ENCODE measurements around the gene SSH3. TPM values are rescaled to one million over a fixed set of nuclear protein-coding genes. Genes with fewer than 3 reads are reported as not detected.

Gene SSH3
- total and polyA plus RNA-seq, 2 of the 8 experiments (the other 6 are each of a cell fraction or from before 2014, with no cell fraction given): 16.9 to 19.8 TPM

DNA sequence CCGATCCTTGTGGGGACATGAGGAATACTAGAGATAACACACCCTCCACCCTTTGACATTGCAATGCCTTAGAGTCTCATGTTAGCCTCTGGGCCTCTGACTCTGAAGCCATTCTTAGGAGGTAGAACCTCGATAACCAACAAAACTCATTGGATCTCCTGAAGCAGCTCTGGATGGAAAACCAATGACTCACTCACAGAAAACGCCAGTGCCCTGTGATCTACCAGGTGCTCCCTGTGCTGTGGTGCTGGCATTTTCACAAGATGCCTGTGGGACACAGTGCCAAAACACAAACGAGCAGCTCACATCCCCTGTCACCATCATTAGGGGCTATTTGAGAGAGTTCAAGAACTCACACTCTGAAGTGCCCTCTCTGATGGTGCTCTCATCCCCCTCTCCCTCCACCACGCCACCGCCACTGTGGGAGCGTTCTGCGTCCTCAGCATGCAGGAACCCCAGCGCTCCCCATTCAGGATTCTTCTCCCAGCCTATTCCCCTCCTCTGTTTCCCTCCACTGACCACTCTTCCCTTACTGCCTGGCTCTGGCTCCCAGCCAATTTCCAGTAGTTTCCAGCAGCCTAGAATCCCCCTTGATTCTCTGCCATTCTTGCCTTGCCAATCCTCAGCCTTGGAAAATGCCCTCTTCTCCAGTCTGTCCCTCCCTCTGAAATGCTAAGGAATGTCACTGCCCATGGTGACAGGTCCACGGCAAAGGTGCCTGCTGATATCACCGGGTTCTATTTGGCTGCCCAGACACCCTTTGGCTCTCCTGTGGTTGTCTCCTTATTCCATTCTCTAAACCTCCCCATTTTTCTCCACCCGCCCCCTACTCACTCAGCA is 54.7 kb downstream of the SSH3 start:
- 85 to 100% methylated on average over 1 to 12 of the region's 12 CpGs for WGBS, 2 experiments (ENCODE audit: extremely low coverage in 1 of 2, insufficient coverage in 1 of 2, insufficient read length in 1 of 2, insufficient replicate concordance in 2 of 2, low coverage in 1 of 2, low lambda C conversion rate in 2 of 2, missing lambda C conversion rate in 1 of 2)
- no peak overlapping the region for H3K56ac ChIP-seq (replicated peaks; ENCODE audit: insufficient read length, low read depth, low read length)
- CTCF ChIA-PET (ENCODE audit: partially characterized antibody): interaction anchor here (0.7 to 20.0 kb wide), 4 partner anchors 12 to 328 kb away, joined by 3 to 1305 read pairs (median 28); partner anchors contain the start of genes CLCF1 and RAD9A
- H3K27me3 ChIP-seq (replicated peaks in 1 of 4; ENCODE audit: control insufficient read depth in 3 of 4, extremely low read depth in 1 of 4, insufficient read depth in 3 of 4, low read length in 3 of 4): no peaks in the 10 kb centered on the region; a peak in 2 of 7 replicates
- FAIRE-seq: no peak
- no peaks in the 10 kb centered on the region for H3K79me2 ChIP-seq (ENCODE audit: control insufficient read depth in 1 of 2, insufficient read depth in 2 of 2, low read length in 2 of 2)
- H4K5ac ChIP-seq (ENCODE audit: insufficient read length, low read depth, low read length): no peak overlapping the region
- H3K14ac ChIP-seq (ENCODE audit: insufficient read length): no peak overlapping the region
- H3K79me1 ChIP-seq (ENCODE audit: low read depth, low read length): no peaks in the 10 kb centered on the region
- H4K91ac ChIP-seq (replicated peaks; ENCODE audit: insufficient read length, low read length): no peak overlapping the region
- H4K8ac ChIP-seq (ENCODE audit: extremely low read depth, insufficient read depth, low read length): no peak overlapping the region
- no peak overlapping the region for H3K27ac ChIP-seq (ENCODE audit: low read depth, low read length)
- no peak overlapping the region for H3K9ac ChIP-seq (replicated peaks in 1 of 4; ENCODE audit: extremely low read depth in 1 of 4, low read depth in 3 of 4, low read length in 3 of 4)
- no peak for DNase-seq (ENCODE audit: low read depth in 1 of 2, low spot score in 2 of 2)
- H3K4ac ChIP-seq (replicated peaks; ENCODE audit: insufficient read length, low read depth, low read length): no peak overlapping the region
- H4K20me1 ChIP-seq (replicated peaks in 1 of 2; ENCODE audit: control insufficient read depth in 1 of 2, insufficient read depth in 2 of 2, low read length in 2 of 2): no peaks in the 10 kb centered on the region
- H2AFZ ChIP-seq (ENCODE audit: low read length): no peak overlapping the region
- H2BK5ac ChIP-seq (ENCODE audit: low read depth, low read length): no peak overlapping the region
- no peak overlapping the region for H2BK120ac ChIP-seq (replicated peaks; ENCODE audit: low read depth, low read length)
- H3K23ac ChIP-seq (ENCODE audit: insufficient read length): no peak overlapping the region
- H2AK5ac ChIP-seq (ENCODE audit: low read depth, low read length): no peak overlapping the region
- H3K4me3 ChIP-seq (ENCODE audit: extremely low read depth in 1 of 4, insufficient read depth in 2 of 4, low read depth in 3 of 4, low read length in 4 of 4): no peak overlapping the region
- no peak overlapping the region for H3K18ac ChIP-seq (ENCODE audit: extremely low read depth, low read length)
- H3K9me3 ChIP-seq (ENCODE audit: insufficient read depth in 2 of 2, low read depth in 1 of 2, low read length in 1 of 2): no peaks in the 10 kb centered on the region
- POLR2A ChIA-PET (ENCODE audit: partially characterized antibody): interaction anchor here (1.1 to 2.0 kb wide), 3 partner anchors 13 to 25 kb away, joined by 3 to 6 read pairs (median 4); no protein-coding TSS in a partner anchor
- H2BK15ac ChIP-seq (ENCODE audit: low read length): no peak overlapping the region
- H2BK20ac ChIP-seq (ENCODE audit: low read length): no peak overlapping the region
- peaks cover 0 to 12% (median 10%) of the 10 kb centered on the region in 4 experiments; a peak in 6 of 7 replicates for H3K4me1 ChIP-seq (replicated peaks in 1 of 4; ENCODE audit: control insufficient read depth in 3 of 4, insufficient read depth in 4 of 4, low read length in 3 of 4)
- H2BK12ac ChIP-seq (ENCODE audit: low read depth, low read length): no peak overlapping the region
- no peak overlapping the region for H3K4me2 ChIP-seq (ENCODE audit: insufficient read depth in 1 of 2, low read depth in 2 of 2, low read length in 2 of 2)
- peaks cover 4% of the 10 kb centered on the region; the same call in 1 of the 2 replicates for H3K23me2 ChIP-seq (ENCODE audit: low read depth, low read length)
- no peaks in the 10 kb centered on the region for H3K36me3 ChIP-seq (ENCODE audit: control insufficient read depth in 2 of 4, insufficient read depth in 4 of 4, low read length in 3 of 4)
- TF ChIP-seq POU5F1 (IDR thresholded peaks at IDR 0.05; ENCODE audit: low read depth, low read length) (no peak), HDAC2 (IDR thresholded peaks at IDR 0.05; ENCODE audit: borderline replicate concordance in 1 of 2, low read depth in 2 of 2, low read length in 2 of 2) (no peak), RBBP5 (IDR thresholded peaks at IDR 0.05; ENCODE audit: borderline replicate concordance, low read depth, low read length) (no peak), BCL11A (IDR thresholded peaks at IDR 0.05; ENCODE audit: low read depth in 2 of 2, low read length in 2 of 2) (no peak), EZH2 (IDR thresholded peaks at IDR 0.05; ENCODE audit: low read depth, low read length, severe bottlenecking) (no peak), EGR1 (IDR thresholded peaks at IDR 0.05; ENCODE audit: borderline replicate concordance, low read depth, low read length) (no peak), KDM5A (IDR thresholded peaks at IDR 0.05; ENCODE audit: low read length) (no peak), SP2 (IDR thresholded peaks at IDR 0.05; ENCODE audit: low read length) (no peak)
- TF ChIP-seq, protein P1, sequence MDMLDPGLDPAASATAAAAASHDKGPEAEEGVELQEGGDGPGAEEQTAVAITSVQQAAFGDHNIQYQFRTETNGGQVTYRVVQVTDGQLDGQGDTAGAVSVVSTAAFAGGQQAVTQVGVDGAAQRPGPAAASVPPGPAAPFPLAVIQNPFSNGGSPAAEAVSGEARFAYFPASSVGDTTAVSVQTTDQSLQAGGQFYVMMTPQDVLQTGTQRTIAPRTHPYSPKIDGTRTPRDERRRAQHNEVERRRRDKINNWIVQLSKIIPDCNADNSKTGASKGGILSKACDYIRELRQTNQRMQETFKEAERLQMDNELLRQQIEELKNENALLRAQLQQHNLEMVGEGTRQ (IDR thresholded peaks at IDR 0.05; ENCODE audit: low read length): no peak
- TF ChIP-seq, protein P2, sequence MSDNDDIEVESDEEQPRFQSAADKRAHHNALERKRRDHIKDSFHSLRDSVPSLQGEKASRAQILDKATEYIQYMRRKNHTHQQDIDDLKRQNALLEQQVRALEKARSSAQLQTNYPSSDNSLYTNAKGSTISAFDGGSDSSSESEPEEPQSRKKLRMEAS (IDR thresholded peaks at IDR 0.05): no peak
